Measurements from ENCODE around the gene HILPDA.

GRCh38 chr7:128454808-128455542 lies 703 bp upstream of the HILPDA start:
- TF ChIP-seq CTCF (IDR thresholded peaks at IDR 0.05), result peak in 1 of 4 donors; percentile 22
- no peak for TF ChIP-seq POLR2A (IDR thresholded peaks at IDR 0.05)
